Renal cortex interstitium (tissue), 11 donors: Measurements from ENCODE around the gene RAPGEF2. TPM values are rescaled to one million over a fixed set of nuclear protein-coding genes. Genes with fewer than 3 reads are reported as not detected.
"Not testable (repeated sequence)": the region's sequence is repeated elsewhere in the genome, so short reads cannot be mapped to it uniquely, and the experiment has no call there.

Experiments used
- DNase-seq, 11 donors: peaks; one replicate each; pipeline ENCODE4 v3.0.0-alpha.2; 2013; ENCODE audit warnings: low read depth in 9 of 11, low spot score in 4 of 11; ENCODE audit errors: extremely low read depth in 1 of 11
- polyA plus RNA-seq, 3 donors: library from polyadenylated mRNA; unstranded; fragments of 120-200 nt; gene quantifications; one replicate each; pipeline ENCODE4 v1.2.1, GENCODE V29; 2013; ENCODE audit not compliant: insufficient read length in 3 of 3

RAPGEF2 gene
- polyA plus RNA-seq, 3 donors: 45.0 to 51.6 (median 48.5) TPM

- no peak for DNase-seq
Observed at GRCh38 chr4:159370286-159370685, 267.4 kb downstream of the RAPGEF2 start.

GRCh38 chr4:159374749-159375530 is 272.1 kb downstream of the RAPGEF2 start:
- DNase-seq: no peak

GRCh38 chr4:159376289-159376688 is 273.4 kb downstream of the RAPGEF2 start:
- DNase-seq: no peak

- DNase-seq: no peak
Observed at GRCh38 chr4:159378056-159378616, 275.3 kb downstream of the RAPGEF2 start.

GRCh38 chr4:159379064-159379463 is 276.2 kb downstream of the RAPGEF2 start:
- DNase-seq: not testable (repeated sequence)

DNA sequence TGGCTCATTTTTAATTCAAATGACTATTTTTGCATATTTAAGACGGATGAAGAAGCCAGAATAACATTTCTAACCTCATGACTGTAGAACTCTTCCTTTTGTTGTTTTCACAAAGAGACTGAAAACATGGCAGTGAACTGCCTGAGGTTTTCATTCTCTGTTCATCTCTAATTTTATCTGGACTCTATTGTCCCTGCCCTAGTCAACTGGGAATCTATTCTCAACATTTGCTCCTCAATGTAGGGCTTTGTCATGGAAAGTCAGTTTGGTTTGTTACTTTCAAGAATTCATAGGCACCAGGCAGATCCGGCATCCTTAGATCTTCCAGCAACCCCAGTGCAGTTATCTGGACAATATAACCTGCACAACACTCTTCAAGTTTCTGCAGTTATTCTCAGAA is 277.0 kb downstream of the RAPGEF2 start:
- no peak for DNase-seq

DNA sequence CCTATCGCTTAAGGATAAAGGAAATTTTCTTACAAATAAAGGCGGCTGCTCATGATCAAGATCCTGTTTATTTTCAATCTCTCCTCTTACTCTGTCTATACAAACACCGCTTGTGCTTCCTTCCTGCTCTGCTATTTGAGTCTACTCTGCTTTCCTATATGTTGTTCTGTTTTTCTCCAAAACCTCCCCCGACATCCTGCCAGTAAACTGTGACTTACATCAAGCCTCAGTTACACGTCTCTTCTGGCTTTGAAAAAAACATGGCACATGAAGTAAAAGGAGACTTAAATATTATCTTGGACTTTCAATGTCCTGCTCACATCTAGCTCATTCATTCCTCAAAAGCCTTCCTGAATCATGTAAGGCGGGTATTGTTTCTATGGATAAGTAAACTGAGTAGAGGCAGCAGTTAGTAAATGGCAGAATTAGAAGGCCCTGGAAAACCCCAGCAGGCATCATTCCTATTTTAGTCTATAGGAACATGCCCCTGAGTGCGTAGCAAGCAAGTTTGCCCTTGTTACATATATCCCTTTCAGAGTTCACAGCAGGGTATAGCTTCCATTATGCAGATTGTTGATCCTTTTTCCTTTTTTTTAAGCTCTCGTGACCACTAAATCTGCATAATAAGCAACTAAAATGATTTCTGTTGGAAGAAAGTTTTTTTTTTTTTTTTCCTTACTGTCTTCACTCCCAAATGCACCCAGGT is 280.1 kb downstream of the RAPGEF2 start:
- no peak for DNase-seq

DNA sequence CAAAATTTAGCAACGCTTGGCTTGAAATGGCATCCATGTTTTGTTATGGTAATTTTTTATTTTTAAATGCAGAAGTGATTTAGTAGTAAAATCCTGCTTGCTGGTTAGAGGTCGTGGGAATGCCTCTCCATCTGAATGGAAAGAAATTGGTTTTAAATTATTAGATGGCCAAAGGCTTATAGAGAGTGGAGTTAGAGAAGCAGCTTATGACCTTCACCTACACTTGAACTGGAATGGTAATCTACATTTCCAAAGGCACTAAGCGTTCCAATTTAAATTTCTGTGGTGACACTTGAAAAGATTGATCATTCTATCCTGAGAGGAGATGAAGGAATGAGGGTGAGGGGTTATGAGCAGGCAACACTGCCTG is 280.7 kb downstream of the RAPGEF2 start:
- DNase-seq: no peak

DNA sequence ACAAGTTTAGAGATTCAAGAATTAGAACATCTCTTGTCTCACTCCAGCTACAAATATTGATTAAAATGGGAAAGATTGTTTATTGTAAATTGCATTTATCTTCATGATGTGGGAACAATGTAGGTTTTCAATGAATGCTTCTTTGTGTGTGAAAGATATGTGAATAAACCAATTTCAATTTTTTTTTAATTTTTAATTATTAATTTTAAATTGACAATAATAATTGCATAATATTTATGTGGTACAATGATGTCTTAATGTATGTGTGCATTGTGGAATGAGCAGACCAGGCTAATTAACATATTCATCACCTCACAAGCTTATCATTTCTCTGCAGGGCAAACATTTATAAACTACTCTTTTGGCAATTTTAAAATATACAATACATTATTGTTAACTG is 281.1 kb downstream of the RAPGEF2 start:
- DNase-seq: no peak

DNA sequence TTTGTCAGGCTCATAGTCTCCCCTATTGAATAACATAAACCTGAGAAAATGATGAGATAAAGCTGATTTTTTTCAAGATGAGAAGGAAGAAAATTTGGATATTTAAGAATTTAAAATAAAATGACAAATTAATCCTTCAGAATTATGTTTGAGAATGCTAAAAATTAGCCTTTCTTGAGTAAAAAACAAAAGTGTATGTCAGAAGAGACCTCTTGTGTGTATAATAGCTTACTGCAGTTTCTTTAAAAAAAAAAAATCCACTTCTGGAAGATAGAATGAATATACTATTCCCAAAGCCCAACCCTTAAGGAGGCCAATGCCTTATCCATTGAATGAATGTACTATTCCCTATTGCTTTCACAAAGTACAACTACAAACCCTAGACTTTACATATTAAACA is 281.8 kb downstream of the RAPGEF2 start:
- no peak for DNase-seq

- DNase-seq: no peak
Observed at GRCh38 chr4:159386620-159387019, 283.7 kb downstream of the RAPGEF2 start.

GRCh38 chr4:159389756-159390155 is 286.9 kb downstream of the RAPGEF2 start:
- no peak for DNase-seq

- no peak for DNase-seq
Observed at GRCh38 chr4:159390648-159391047, 287.8 kb downstream of the RAPGEF2 start.

DNA sequence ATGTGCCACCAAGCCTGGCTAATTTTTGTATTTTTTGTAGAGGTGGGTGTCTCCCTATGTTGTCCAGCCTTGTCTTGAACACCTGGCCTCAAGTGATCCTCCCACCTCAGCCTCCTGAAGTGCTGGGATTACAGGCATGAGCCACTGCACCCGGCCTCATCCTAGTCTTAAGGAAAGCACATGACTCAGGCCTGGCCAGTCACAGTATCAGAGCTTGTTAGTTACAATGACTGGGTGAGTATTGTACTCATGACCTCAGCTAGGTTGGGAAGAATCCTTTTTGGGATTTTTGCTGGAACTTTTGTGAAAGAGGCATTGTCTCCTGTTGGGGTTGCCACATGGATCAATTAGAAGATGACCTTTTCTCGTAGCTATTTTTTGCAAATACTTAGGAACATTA is 292.8 kb downstream of the RAPGEF2 start:
- DNase-seq: no peak

DNA sequence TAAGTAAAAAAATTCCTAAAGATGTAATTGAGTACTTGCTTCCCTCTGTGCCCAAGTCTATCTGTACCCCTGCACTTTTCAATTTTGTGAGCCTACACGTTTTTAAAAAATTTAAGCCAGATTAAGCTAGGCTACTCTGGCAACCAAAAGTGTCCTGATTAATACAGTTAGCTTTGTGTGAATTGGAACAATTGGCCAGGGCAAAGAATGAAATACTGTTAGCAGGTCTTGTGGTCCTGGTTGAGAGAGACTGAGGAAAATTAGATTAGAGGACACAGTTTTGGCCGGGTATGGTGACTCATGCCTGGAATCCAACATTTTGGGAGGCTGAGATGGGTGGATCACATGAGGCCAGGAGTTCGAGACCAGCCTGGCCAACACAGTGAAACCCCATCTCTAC is 293.3 kb downstream of the RAPGEF2 start:
- no peak for DNase-seq

DNA sequence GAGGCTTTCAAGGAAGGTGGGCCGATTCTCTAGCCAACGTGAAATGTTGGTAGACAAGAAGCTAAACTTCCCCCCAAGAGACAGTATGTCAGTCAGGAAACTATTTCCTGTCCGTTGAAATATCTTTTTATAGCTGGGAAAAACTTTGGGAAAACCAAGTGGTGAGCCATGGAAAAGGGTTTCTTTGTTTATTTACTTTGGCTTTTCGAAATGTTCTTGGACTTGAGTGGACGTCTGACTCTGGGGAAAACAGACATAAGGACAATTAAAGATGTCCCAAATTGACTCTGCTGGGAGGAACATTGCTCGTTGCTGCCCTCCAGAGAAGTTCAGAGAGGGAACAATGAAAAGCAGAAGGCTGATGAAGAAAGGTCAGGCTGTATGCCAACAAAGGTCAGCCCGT is 295.4 kb downstream of the RAPGEF2 start:
- no peak for DNase-seq

- DNase-seq: no peak
Observed at GRCh38 chr4:159400558-159401225, 297.8 kb downstream of the RAPGEF2 start.

- DNase-seq: no peak
Observed at GRCh38 chr4:159401226-159401712, 298.4 kb downstream of the RAPGEF2 start.

- no peak for DNase-seq
Observed at GRCh38 chr4:159401791-159402380, 299.0 kb downstream of the RAPGEF2 start.
